ENCODE measurements around the gene ADAMTSL3.
"Not testable (repeated sequence)": the region's sequence is repeated elsewhere in the genome, so short reads cannot be mapped to it uniquely, and the experiment has no call there.

The ADAMTSL3 gene

DNA sequence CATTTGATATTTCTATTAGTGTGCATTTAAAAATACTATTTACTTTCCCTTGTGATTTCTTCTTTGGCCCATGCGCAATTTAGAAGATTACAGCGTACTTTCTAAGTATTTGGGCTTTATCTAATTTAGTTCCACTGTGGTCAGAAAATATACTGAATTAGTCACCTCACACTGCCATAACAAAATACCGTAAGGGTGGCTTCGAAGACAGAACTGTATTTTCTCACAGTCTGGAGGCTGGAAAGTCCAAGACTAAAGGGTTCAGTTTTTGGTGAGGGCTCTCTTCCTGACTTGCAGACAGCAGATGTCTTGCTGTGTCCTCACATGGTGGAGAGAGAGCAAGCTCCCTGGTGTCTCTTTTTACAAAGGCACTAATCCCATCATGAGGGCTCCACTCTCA lies 286.2 kb downstream of the ADAMTSL3 start:
- H3K36me3 ChIP-seq (ENCODE audit: insufficient read depth, low read length) = no peaks in the 10 kb centered on the region
- no peaks in the 10 kb centered on the region for H3K9me3 ChIP-seq (replicated peaks; ENCODE audit: low read length)
- H3K27me3 ChIP-seq (ENCODE audit: control insufficient read depth, insufficient read depth, low read length) = no peaks in the 10 kb centered on the region
- H3K4me3 ChIP-seq (ENCODE audit: low read length) = no peak overlapping the region
- H3K9ac ChIP-seq (ENCODE audit: low read depth, low read length) = no peak overlapping the region
- H3K4me1 ChIP-seq (ENCODE audit: control insufficient read depth, insufficient read depth, low read length) = no peaks in the 10 kb centered on the region
- H3K4me2 ChIP-seq (ENCODE audit: low read length) = no peak overlapping the region

DNA sequence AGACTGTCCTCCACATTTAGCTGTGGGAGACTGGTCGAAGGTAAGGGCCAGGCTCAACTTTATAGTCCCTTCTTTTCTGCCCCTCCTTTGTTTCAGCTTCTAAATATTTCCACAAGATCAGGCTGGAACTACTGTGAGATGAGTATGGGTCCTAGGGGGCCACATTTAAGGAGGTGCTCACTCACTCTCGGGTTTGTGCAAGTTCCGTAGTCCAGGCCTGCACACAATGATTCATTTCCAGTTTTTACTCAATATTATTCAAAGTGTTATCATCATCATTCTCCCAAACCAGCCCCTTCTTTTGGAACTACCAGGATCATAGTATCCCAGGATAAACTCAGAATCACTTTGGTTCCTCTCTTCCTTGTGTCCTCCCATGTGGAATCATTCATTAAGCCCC lies 289.1 kb downstream of the ADAMTSL3 start:
- no peaks in the 10 kb centered on the region for H3K27me3 ChIP-seq (ENCODE audit: control insufficient read depth, insufficient read depth, low read length)
- H3K4me3 ChIP-seq (ENCODE audit: low read length) = no peak overlapping the region
- H3K4me2 ChIP-seq (ENCODE audit: low read length) = no peak overlapping the region
- no peaks in the 10 kb centered on the region for H3K9me3 ChIP-seq (replicated peaks; ENCODE audit: low read length)
- no peak overlapping the region for H3K9ac ChIP-seq (ENCODE audit: low read depth, low read length)
- H3K4me1 ChIP-seq (ENCODE audit: control insufficient read depth, insufficient read depth, low read length) = no peaks in the 10 kb centered on the region
- H3K36me3 ChIP-seq (ENCODE audit: insufficient read depth, low read length) = no peaks in the 10 kb centered on the region

DNA sequence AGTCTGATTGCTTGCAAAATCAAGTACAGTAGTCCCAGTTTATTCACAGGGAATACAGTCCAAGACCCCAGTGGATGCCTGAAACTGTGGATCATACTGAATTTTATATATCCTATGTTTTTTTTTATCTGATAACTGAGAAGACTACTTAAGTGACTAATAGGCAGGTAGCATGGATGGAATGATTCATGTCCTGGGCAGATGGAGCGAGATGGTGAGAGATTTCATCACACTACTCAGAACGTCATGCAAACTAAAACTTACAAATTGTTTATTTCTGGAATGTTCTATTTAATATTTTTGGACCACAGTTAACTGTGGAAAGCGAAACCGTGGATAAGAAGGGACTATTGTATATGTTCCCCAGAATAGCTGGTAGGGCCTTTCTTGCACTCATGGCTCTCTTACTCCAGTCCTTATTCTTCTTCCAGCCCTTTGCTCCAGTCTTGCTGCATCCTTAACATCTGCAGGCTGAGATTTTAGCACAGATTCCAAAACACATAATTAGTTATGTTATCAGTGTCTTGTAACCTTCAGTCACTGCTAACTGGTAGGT lies 290.0 kb downstream of the ADAMTSL3 start:
- no peaks in the 10 kb centered on the region for H3K36me3 ChIP-seq (ENCODE audit: insufficient read depth, low read length)
- H3K9me3 ChIP-seq (replicated peaks; ENCODE audit: low read length) = no peaks in the 10 kb centered on the region
- no peaks in the 10 kb centered on the region for H3K4me1 ChIP-seq (ENCODE audit: control insufficient read depth, insufficient read depth, low read length)
- H3K4me3 ChIP-seq (ENCODE audit: low read length) = no peak overlapping the region
- no peak overlapping the region for H3K9ac ChIP-seq (ENCODE audit: low read depth, low read length)
- H3K4me2 ChIP-seq (ENCODE audit: low read length) = no peak overlapping the region
- no peaks in the 10 kb centered on the region for H3K27me3 ChIP-seq (ENCODE audit: control insufficient read depth, insufficient read depth, low read length)

DNA sequence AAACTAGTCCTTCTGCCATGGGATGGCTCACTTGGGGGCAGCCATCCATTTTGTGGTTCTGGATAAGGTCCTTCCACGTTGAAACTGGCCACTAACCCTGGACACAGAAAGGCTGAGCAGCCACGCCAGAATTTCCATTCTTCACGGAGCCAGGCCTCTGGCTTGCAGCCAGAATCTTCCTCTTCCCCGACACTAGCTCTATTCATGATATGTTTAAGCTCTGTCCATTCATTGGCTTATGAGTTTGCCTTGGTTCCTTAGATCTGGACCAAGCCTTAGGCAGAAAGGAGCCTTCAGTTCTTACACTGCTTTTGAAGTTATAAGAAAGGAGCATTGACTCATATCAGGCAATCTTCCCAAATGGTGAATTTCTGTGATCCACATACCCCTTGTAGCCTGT lies 293.2 kb downstream of the ADAMTSL3 start:
- no peaks in the 10 kb centered on the region for H3K36me3 ChIP-seq (ENCODE audit: insufficient read depth, low read length)
- H3K27me3 ChIP-seq (ENCODE audit: control insufficient read depth, insufficient read depth, low read length) = no peaks in the 10 kb centered on the region
- H3K9ac ChIP-seq (ENCODE audit: low read depth, low read length) = no peak overlapping the region
- H3K9me3 ChIP-seq (replicated peaks; ENCODE audit: low read length) = no peaks in the 10 kb centered on the region
- no peaks in the 10 kb centered on the region for H3K4me1 ChIP-seq (ENCODE audit: control insufficient read depth, insufficient read depth, low read length)
- H3K4me2 ChIP-seq (ENCODE audit: low read length) = no peak overlapping the region
- H3K4me3 ChIP-seq (ENCODE audit: low read length) = no peak overlapping the region

DNA sequence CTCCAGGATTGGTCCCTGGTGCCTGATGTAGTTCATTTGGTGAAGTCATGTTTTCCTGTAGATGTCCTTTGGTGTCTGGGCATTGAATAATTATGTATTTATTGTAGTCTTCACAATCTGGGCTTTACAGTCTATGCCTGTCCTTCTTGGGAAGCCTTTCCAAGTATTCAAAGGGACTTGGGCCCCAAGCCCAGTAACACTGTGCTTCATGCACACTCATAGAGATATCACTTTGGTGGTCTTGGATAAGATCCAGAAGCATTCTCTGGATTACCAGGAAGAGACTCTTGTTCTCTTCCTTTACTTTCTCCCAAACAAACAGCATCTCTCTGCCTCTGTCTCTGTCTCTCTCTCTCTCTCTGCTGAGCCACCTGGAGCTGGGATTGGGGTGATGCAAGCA lies 300.6 kb downstream of the ADAMTSL3 start:
- H3K4me1 ChIP-seq (ENCODE audit: control insufficient read depth, insufficient read depth, low read length) = no peaks in the 10 kb centered on the region
- H3K27me3 ChIP-seq (ENCODE audit: control insufficient read depth, insufficient read depth, low read length) = no peaks in the 10 kb centered on the region
- H3K4me3 ChIP-seq (ENCODE audit: low read length) = no peak overlapping the region
- H3K4me2 ChIP-seq (ENCODE audit: low read length) = no peak overlapping the region
- no peak overlapping the region for H3K9ac ChIP-seq (ENCODE audit: low read depth, low read length)
- no peaks in the 10 kb centered on the region for H3K9me3 ChIP-seq (replicated peaks; ENCODE audit: low read length)
- no peaks in the 10 kb centered on the region for H3K36me3 ChIP-seq (ENCODE audit: insufficient read depth, low read length)

- no peaks in the 10 kb centered on the region for H3K36me3 ChIP-seq (ENCODE audit: insufficient read depth, low read length)
- no peaks in the 10 kb centered on the region for H3K9me3 ChIP-seq (replicated peaks; ENCODE audit: low read length)
- H3K9ac ChIP-seq (ENCODE audit: low read depth, low read length) = no peak overlapping the region
- no peaks in the 10 kb centered on the region for H3K4me1 ChIP-seq (ENCODE audit: control insufficient read depth, insufficient read depth, low read length)
- H3K27me3 ChIP-seq (ENCODE audit: control insufficient read depth, insufficient read depth, low read length) = no peaks in the 10 kb centered on the region
- no peak overlapping the region for H3K4me2 ChIP-seq (ENCODE audit: low read length)
- H3K4me3 ChIP-seq (ENCODE audit: low read length) = no peak overlapping the region
Measured at GRCh38 chr15:83955806-83956265, 301.9 kb downstream of the ADAMTSL3 start.

DNA sequence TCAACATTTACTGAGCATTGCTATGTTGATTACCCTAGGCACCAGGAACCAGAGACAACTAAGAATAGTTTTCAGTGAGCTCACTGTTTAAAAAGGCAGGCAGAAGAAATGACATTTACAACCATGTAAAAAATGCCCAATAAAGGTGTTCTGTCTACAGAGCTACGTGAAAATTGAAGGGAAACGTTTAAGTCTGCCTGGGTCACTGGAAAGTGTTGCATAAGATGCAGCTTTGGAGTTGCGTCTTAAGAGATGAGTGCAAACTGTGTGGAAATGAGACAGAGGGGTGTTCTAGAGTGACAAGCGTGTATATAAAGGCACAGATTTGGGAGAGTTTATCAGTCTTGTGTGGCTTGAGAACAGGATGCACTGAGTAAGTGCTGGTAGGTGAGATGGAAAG lies 303.0 kb downstream of the ADAMTSL3 start:
- H3K4me2 ChIP-seq (ENCODE audit: low read length) = no peak overlapping the region
- H3K9ac ChIP-seq (ENCODE audit: low read depth, low read length) = no peak overlapping the region
- no peaks in the 10 kb centered on the region for H3K9me3 ChIP-seq (replicated peaks; ENCODE audit: low read length)
- no peaks in the 10 kb centered on the region for H3K36me3 ChIP-seq (ENCODE audit: insufficient read depth, low read length)
- no peaks in the 10 kb centered on the region for H3K4me1 ChIP-seq (ENCODE audit: control insufficient read depth, insufficient read depth, low read length)
- no peaks in the 10 kb centered on the region for H3K27me3 ChIP-seq (ENCODE audit: control insufficient read depth, insufficient read depth, low read length)
- H3K4me3 ChIP-seq (ENCODE audit: low read length) = no peak overlapping the region

DNA sequence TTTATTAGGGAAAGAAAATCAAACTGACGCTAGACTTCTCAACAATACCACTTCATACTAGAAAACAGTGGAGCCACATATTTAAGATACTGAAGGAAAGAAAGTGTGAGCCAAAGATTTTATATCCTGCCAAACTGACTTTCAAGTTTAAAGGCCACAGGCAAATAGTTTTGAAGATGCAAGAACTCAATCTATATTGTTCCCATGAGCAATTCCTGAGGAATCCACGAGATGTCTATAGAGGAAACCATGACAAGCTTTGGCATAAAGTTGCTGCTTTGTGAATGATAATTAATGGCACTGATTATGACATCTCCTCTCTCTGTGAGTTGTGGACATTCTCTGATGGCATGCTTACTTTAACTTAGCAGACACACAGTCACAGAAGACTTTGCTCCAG lies 305.6 kb downstream of the ADAMTSL3 start:
- Histone ChIP-seq H3K4me1 (ENCODE audit: control insufficient read depth, insufficient read depth, low read length) (no peaks in the 10 kb centered on the region), H3K27me3 (ENCODE audit: control insufficient read depth, insufficient read depth, low read length) (no peaks in the 10 kb centered on the region), H3K4me2 (ENCODE audit: low read length) (no peak overlapping the region), H3K4me3 (ENCODE audit: low read length) (no peak overlapping the region), H3K9ac (ENCODE audit: low read depth, low read length) (no peak overlapping the region), H3K36me3 (ENCODE audit: insufficient read depth, low read length) (no peaks in the 10 kb centered on the region), H3K9me3 (replicated peaks; ENCODE audit: low read length) (no peaks in the 10 kb centered on the region)

GRCh38 chr15:83960192-83960829 lies 306.4 kb downstream of the ADAMTSL3 start:
- Histone ChIP-seq H3K36me3 (ENCODE audit: insufficient read depth, low read length) (no peaks in the 10 kb centered on the region), H3K4me2 (ENCODE audit: low read length) (no peak overlapping the region), H3K4me3 (ENCODE audit: low read length) (no peak overlapping the region), H3K9ac (ENCODE audit: low read depth, low read length) (no peak overlapping the region), H3K4me1 (ENCODE audit: control insufficient read depth, insufficient read depth, low read length) (no peaks in the 10 kb centered on the region), H3K9me3 (replicated peaks; ENCODE audit: low read length) (no peaks in the 10 kb centered on the region), H3K27me3 (ENCODE audit: control insufficient read depth, insufficient read depth, low read length) (no peaks in the 10 kb centered on the region)

- Histone ChIP-seq H3K4me2 (ENCODE audit: low read length) (no peak overlapping the region), H3K4me3 (ENCODE audit: low read length) (no peak overlapping the region), H3K36me3 (ENCODE audit: insufficient read depth, low read length) (no peaks in the 10 kb centered on the region), H3K4me1 (ENCODE audit: control insufficient read depth, insufficient read depth, low read length) (no peaks in the 10 kb centered on the region), H3K9me3 (replicated peaks; ENCODE audit: low read length) (no peaks in the 10 kb centered on the region), H3K27me3 (ENCODE audit: control insufficient read depth, insufficient read depth, low read length) (no peaks in the 10 kb centered on the region), H3K9ac (ENCODE audit: low read depth, low read length) (no peak overlapping the region)
Measured at GRCh38 chr15:83961311-83961710, 307.4 kb downstream of the ADAMTSL3 start.

DNA sequence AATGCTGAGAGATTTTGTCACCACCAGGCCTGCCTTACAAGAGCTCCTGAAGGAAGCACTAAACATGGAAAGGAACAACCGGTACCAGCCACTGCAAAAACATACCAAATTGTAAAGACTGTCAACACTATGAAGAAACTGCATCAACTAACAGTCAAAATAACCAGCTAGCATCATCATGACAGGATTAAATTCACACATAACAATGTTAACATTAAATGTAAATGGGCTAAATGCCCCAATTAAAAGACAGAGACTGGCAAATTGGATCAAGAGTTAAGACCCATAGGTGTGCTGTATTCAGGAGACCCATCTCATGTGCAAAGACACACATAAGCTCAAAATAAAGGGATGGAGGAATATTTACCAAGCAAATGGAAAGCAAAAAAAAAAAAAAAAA lies 311.0 kb downstream of the ADAMTSL3 start:
- H3K36me3 ChIP-seq (ENCODE audit: insufficient read depth, low read length); H3K27me3 ChIP-seq (ENCODE audit: control insufficient read depth, insufficient read depth, low read length); H3K4me2 ChIP-seq (ENCODE audit: low read length); H3K9ac ChIP-seq (ENCODE audit: low read depth, low read length); H3K4me1 ChIP-seq (ENCODE audit: control insufficient read depth, insufficient read depth, low read length); H3K9me3 ChIP-seq (replicated peaks; ENCODE audit: low read length); H3K4me3 ChIP-seq (ENCODE audit: low read length): not testable (repeated sequence)

GRCh38 chr15:83970295-83970890 lies 316.5 kb downstream of the ADAMTSL3 start:
- Histone ChIP-seq H3K4me1 (ENCODE audit: control insufficient read depth, insufficient read depth, low read length) (no peaks in the 10 kb centered on the region), H3K4me3 (ENCODE audit: low read length) (no peak overlapping the region), H3K27me3 (ENCODE audit: control insufficient read depth, insufficient read depth, low read length) (no peaks in the 10 kb centered on the region), H3K36me3 (ENCODE audit: insufficient read depth, low read length) (no peaks in the 10 kb centered on the region), H3K9ac (ENCODE audit: low read depth, low read length) (no peak overlapping the region), H3K4me2 (ENCODE audit: low read length) (no peak overlapping the region), H3K9me3 (replicated peaks; ENCODE audit: low read length) (no peaks in the 10 kb centered on the region)

Measured in skeletal muscle satellite cell (primary cell).